ENCODE measurements around the gene MTTP. TPM values are rescaled to one million over a fixed set of nuclear protein-coding genes. Genes with fewer than 3 reads are reported as not detected.

The MTTP gene
- total RNA-seq, 6 experiments from 2014 or later: 91.6 to 134 (median 112) TPM

GRCh38 chr4:99653916-99654315 lies 79.3 kb downstream of the MTTP start:
- Histone ChIP-seq H3K9me3 (no peaks in the 10 kb centered on the region), H3K4me3 (no peak overlapping the region), H3K4me1 (no peaks in the 10 kb centered on the region), H3K27ac (no peak overlapping the region), H3K27me3 (no peaks in the 10 kb centered on the region), H3K36me3 (no peaks in the 10 kb centered on the region)
- no peak for TF ChIP-seq CTCF (IDR thresholded peaks at IDR 0.05)
- TF ChIP-seq POLR2A (IDR thresholded peaks at IDR 0.05): no peak
- no CpG with 5 or more reads among the region's 9 CpGs for WGBS (ENCODE audit: insufficient coverage, low coverage, low lambda C conversion rate, missing lambda C conversion rate)
- DNase-seq (no peak), ATAC-seq (no peak)
- intact Hi-C loops (cut with DNase I): no loop called here

- no peak for ATAC-seq
- DNase-seq: no peak
Observed at GRCh38 chr4:99654361-99654761, 79.7 kb downstream of the MTTP start.

GRCh38 chr4:99655308-99656081 lies 80.9 kb downstream of the MTTP start:
- DNase-seq (no peak), ATAC-seq (peak in 1 of 4 donors; percentile 29)
- intact Hi-C loops (cut with DNase I): no loop called here
- H3K36me3 ChIP-seq: no peaks in the 10 kb centered on the region
- no peaks in the 10 kb centered on the region for H3K4me1 ChIP-seq
- H3K27ac ChIP-seq: no peak overlapping the region
- WGBS (ENCODE audit: insufficient coverage, low coverage, low lambda C conversion rate, missing lambda C conversion rate): 80% methylated on average over 6 of the region's 9 CpGs
- H3K9me3 ChIP-seq: no peaks in the 10 kb centered on the region
- H3K27me3 ChIP-seq: no peaks in the 10 kb centered on the region
- TF ChIP-seq POLR2A (IDR thresholded peaks at IDR 0.05): no peak
- TF ChIP-seq CTCF (IDR thresholded peaks at IDR 0.05): no peak
- H3K4me3 ChIP-seq: no peak overlapping the region

More at GRCh38 chr4:99654361-99654761, 79.7 kb downstream of the MTTP start:
- H3K4me3 ChIP-seq: no peak overlapping the region
- 75% methylated on average over 9 of the region's 15 CpGs for WGBS (ENCODE audit: insufficient coverage, low coverage, low lambda C conversion rate, missing lambda C conversion rate)
- H3K27me3 ChIP-seq: no peaks in the 10 kb centered on the region
- no peaks in the 10 kb centered on the region for H3K36me3 ChIP-seq
- no peak overlapping the region for H3K27ac ChIP-seq
- no peak for TF ChIP-seq POLR2A (IDR thresholded peaks at IDR 0.05)
- TF ChIP-seq CTCF (IDR thresholded peaks at IDR 0.05): no peak
- H3K4me1 ChIP-seq: no peaks in the 10 kb centered on the region
- intact Hi-C loops (cut with DNase I): no loop called here
- no peaks in the 10 kb centered on the region for H3K9me3 ChIP-seq

- intact Hi-C loops (cut with DNase I): no loop called here
- Histone ChIP-seq H3K4me3 (no peak within 1 kb of the TSS), H3K27me3 (no peaks in the 10 kb centered on the region), H3K27ac (no peak within 1 kb of the TSS), H3K36me3 (no peaks in the 10 kb centered on the region), H3K4me1 (no peaks in the 10 kb centered on the region), H3K9me3 (no peaks in the 10 kb centered on the region)
- ATAC-seq (no peak), DNase-seq (no peak)
- 80% methylated on average over 1 of the region's 1 CpG for WGBS (ENCODE audit: insufficient coverage, low coverage, low lambda C conversion rate, missing lambda C conversion rate)
- no peak for TF ChIP-seq CTCF (IDR thresholded peaks at IDR 0.05)
- TF ChIP-seq POLR2A (IDR thresholded peaks at IDR 0.05): no peak
Observed at GRCh38 chr4:99657798-99658197, 83.2 kb downstream of the MTTP start, which contains the start of gene C4orf54. Gene C4orf54 (minus strand): TSS chr4:99657828. CDS start chr4:99654648, 3,180 bp downstream.
